A549 (cell line): ENCODE data around the gene TFRC. TPM values are rescaled to one million over a fixed set of nuclear protein-coding genes. Genes with fewer than 3 reads are reported as not detected.

Source experiments
- ATAC-seq, 2 experiments: fragments of 200-7000 bp in 1 of 2; fragments of >200 bp in 1 of 2; cut with Nextera tagmentation in 1 of 2; cut with Tn5 transposase in 1 of 2; 3 replicates each; pipeline versions ENCODE4 v1.8.0 to v1.9.1; 2018 to 2020; ENCODE audit warnings: mild to moderate bottlenecking in 1 of 2, moderate library complexity in 1 of 2
- CTCF ChIA-PET: fragments of 300-600 bp; sonication (Branson Sonifier 250); formaldehyde crosslinking; extraction: SDS; loops from one replicate; lab custom pipeline; 2021; ENCODE audit warnings: antibody characterized with exemption, inconsistent platforms; lab: Yijun Ruan, JAX
- POLR2A ChIA-PET: fragments of 350-600 bp; formaldehyde crosslinking; extraction: SDS; loops from one replicate; lab custom pipeline; 2021; ENCODE audit warnings: antibody characterized with exemption, inconsistent platforms; lab: Yijun Ruan, JAX
- DNase-seq, 2 experiments: peaks; one replicate each; pipeline versions ENCODE4 v3.0.0 to v3.0.0-alpha.2; 2011 to 2016; ENCODE audit warnings: low read depth in 1 of 2, low spot score in 1 of 2
- FAIRE-seq: peaks from 2 replicates; lab custom pipeline; 2011; peaks lifted over from hg19 to GRCh38; lab: Jason Lieb, UNC
- H3K27ac ChIP-seq, 2 experiments: fragments of >200 bp; sonication (Bioruptor Twin); formaldehyde crosslinking; 3 replicates each; pipeline ENCODE4 v1.5.1; 2016 to 2017
- H3K4me1 ChIP-seq: fragments of >200 bp; sonication (Bioruptor Twin); formaldehyde crosslinking; 3 replicates; pipeline ENCODE4 v1.6.1; 2016
- H3K4me2 ChIP-seq: fragments of >200 bp; sonication (Bioruptor Twin); formaldehyde crosslinking; 3 replicates; pipeline ENCODE4 v1.6.1; 2016
- H3K4me3 ChIP-seq: fragments of >200 bp; sonication (Bioruptor Twin); formaldehyde crosslinking; 3 replicates; pipeline ENCODE4 v1.5.1; 2016
- H3K9me3 ChIP-seq: fragments of >200 bp; sonication (Bioruptor Twin); formaldehyde crosslinking; 3 replicates; pipeline ENCODE4 v1.6.1; 2016
- CEBPB ChIP-seq, 2 experiments: fragments of >200 bp in 1 of 2; sonication (Bioruptor Twin) in 1 of 2; formaldehyde crosslinking in 1 of 2; IDR thresholded peaks; 2 replicates each; pipeline ENCODE4 v1.6.1; 2012 to 2016
- CHD4 ChIP-seq: fragments of 200-600 bp; sonication (generic); IDR thresholded peaks from 2 replicates; pipeline ENCODE4 v1.6.1; 2016; ENCODE audit warnings: antibody characterized with exemption, mild to moderate bottlenecking, borderline replicate concordance
- EP300 ChIP-seq, 2 experiments: fragments of >200 bp; sonication (Bioruptor Twin); formaldehyde crosslinking; IDR thresholded peaks; 2 replicates in 1 of 2; 3 replicates in 1 of 2; pipeline ENCODE4 v1.6.1; 2016 to 2017
- FOSB ChIP-seq: fragments of 250-450 bp; sonication (Bioruptor Pico); IDR thresholded peaks from 2 replicates; pipeline ENCODE4 v1.5.0; 2020; ENCODE audit warnings: mild to moderate bottlenecking, moderate library complexity
- HOXB5 ChIP-seq: fragments of 250-450 bp; sonication (Bioruptor Pico); IDR thresholded peaks from 2 replicates; pipeline ENCODE4 v1.5.0; 2020; ENCODE audit warnings: mild to moderate bottlenecking, moderate library complexity
- JUN ChIP-seq, 2 experiments: fragments of >200 bp; sonication (Bioruptor Twin); formaldehyde crosslinking; IDR thresholded peaks; 2 replicates in 1 of 2; 3 replicates in 1 of 2; pipeline ENCODE4 v1.6.1; 2016 to 2017
- JUNB ChIP-seq: fragments of >200 bp; sonication (Bioruptor Twin); formaldehyde crosslinking; IDR thresholded peaks from 2 replicates; pipeline ENCODE4 v1.6.1; 2016
- MAFK ChIP-seq: fragments of 450-650 bp; IDR thresholded peaks from 2 replicates; pipeline ENCODE4 v1.6.1; 2014; ENCODE audit not compliant: partially characterized antibody
- NFE2L2 ChIP-seq: fragments of 150-350 bp; conservative IDR thresholded peaks from 2 replicates; pipeline ENCODE4 v1.6.1; 2014; ENCODE audit warnings: low read length
- NR3C1 ChIP-seq: fragments of >200 bp; sonication (Bioruptor Twin); formaldehyde crosslinking; IDR thresholded peaks from 3 replicates; pipeline ENCODE4 v1.6.1; 2017
- PHF8 ChIP-seq: fragments of 200-600 bp; sonication (generic); IDR thresholded peaks from 2 replicates; pipeline ENCODE4 v1.6.1; 2016; ENCODE audit warnings: low read depth, mild to moderate bottlenecking, antibody characterized with exemption, moderate library complexity, borderline replicate concordance
- POLR2A ChIP-seq: IDR thresholded peaks from 2 replicates; pipeline ENCODE4 v1.6.1; 2012; ENCODE audit warnings: mild to moderate bottlenecking, low read length
- RARB ChIP-seq: fragments of 250-450 bp; sonication (Bioruptor Pico); IDR thresholded peaks from 2 replicates; pipeline ENCODE4 v1.8.0; 2021; ENCODE audit warnings: mild to moderate bottlenecking, moderate library complexity
- TP53 ChIP-seq: fragments of 250-450 bp; sonication (Bioruptor Pico); IDR thresholded peaks from 2 replicates; pipeline ENCODE4 v1.5.0; 2021; ENCODE audit warnings: mild to moderate bottlenecking, moderate library complexity
- ZC3H11A ChIP-seq: fragments of 450-650 bp; IDR thresholded peaks from 2 replicates; pipeline ENCODE4 v1.6.1; 2014; ENCODE audit warnings: antibody characterized with exemption, mild to moderate bottlenecking
- ZNF302 ChIP-seq: fragments of 250-450 bp; sonication (Bioruptor Pico); IDR thresholded peaks from 2 replicates; pipeline ENCODE4 v1.9.0; 2021; ENCODE audit warnings: inconsistent platforms, mild to moderate bottlenecking, moderate library complexity
- WGBS: methylation state at CpG from one replicate; pipeline ENCODE4 v1.1.6; 2017; ENCODE audit errors: missing lambda C conversion rate; 5-methylcytosine and 5-hydroxymethylcytosine counted together
- polyA plus RNA-seq, 4 experiments: library from polyadenylated mRNA; depleted of rRNA in 3 of 4; stranded (reverse); fragments of >200 nt; fragmentation: RNase III in 1 of 4; extraction: RNeasy Plus Mini Kit Qiagen cat#74134 plus additional on column Dnase treatment in 1 of 4; gene quantifications; 2 replicates in 3 of 4; 3 replicates in 1 of 4; pipeline ENCODE4 v1.2.3, GENCODE V29; 2011 to 2017
- TF ChIP-seq, protein P1 (sequence below): fragments of 250-450 bp; sonication (Bioruptor Pico); IDR thresholded peaks from 2 replicates; pipeline ENCODE4 v1.5.0; 2021; ENCODE audit warnings: mild to moderate bottlenecking, moderate library complexity, borderline replicate concordance
- TF ChIP-seq, protein P2 (sequence below): IDR thresholded peaks from 2 replicates; pipeline ENCODE4 v1.6.1; 2012
- TF ChIP-seq, protein P3 (sequence below): IDR thresholded peaks from 2 replicates; pipeline ENCODE4 v1.6.1; 2012; ENCODE audit warnings: low read depth, borderline replicate concordance

The TFRC gene
- polyA plus RNA-seq, 2 of the 4 experiments (the other 2 are of a cell fraction) = 132 to 147 TPM

DNA sequence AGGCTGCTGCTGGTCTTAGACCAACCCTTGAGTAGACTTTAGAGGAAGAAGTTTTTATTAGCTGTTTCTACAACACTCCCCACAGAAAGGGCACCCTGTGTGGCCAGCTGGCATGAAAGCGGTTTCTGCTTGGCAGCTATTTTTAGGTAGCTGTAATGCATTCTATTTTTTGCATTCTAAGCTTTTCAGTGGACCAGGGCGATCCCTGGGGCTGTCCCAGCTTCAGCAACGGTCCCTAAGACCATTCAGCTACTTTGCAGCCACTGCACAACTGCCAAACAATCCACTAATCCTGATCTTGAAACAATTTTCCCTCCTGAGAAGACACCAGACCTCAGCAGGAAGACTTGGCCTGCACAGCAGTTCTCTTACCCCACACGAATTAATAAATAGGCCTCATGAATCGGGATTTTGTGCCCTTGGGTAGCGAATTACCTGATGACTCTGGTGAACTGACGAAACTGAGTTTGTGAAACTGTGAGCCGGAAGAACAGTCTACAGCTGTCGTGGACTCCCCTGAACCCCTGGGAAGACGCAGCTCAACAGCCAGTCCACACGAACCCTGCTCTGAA, 14.6 kb upstream of the TFRC start:
- no peak for FAIRE-seq
- no peak for ATAC-seq
- Histone ChIP-seq H3K4me3 (no peak overlapping the region), H3K9me3 (no peaks in the 10 kb centered on the region), H3K27ac (no peak overlapping the region), H3K4me2 (no peak overlapping the region), H3K4me1 (no peaks in the 10 kb centered on the region)
- DNase-seq = no peak
- TF ChIP-seq TP53 (CRISPR knock-in tag) = no peak
- ChIA-PET POLR2A (no interaction called here), CTCF (interaction anchor here (0.9 kb wide), 1 partner anchor 24 kb away, joined by 3 read pairs; no protein-coding TSS in a partner anchor)
- WGBS = 57% methylated on average over 11 of the region's 11 CpGs

DNA sequence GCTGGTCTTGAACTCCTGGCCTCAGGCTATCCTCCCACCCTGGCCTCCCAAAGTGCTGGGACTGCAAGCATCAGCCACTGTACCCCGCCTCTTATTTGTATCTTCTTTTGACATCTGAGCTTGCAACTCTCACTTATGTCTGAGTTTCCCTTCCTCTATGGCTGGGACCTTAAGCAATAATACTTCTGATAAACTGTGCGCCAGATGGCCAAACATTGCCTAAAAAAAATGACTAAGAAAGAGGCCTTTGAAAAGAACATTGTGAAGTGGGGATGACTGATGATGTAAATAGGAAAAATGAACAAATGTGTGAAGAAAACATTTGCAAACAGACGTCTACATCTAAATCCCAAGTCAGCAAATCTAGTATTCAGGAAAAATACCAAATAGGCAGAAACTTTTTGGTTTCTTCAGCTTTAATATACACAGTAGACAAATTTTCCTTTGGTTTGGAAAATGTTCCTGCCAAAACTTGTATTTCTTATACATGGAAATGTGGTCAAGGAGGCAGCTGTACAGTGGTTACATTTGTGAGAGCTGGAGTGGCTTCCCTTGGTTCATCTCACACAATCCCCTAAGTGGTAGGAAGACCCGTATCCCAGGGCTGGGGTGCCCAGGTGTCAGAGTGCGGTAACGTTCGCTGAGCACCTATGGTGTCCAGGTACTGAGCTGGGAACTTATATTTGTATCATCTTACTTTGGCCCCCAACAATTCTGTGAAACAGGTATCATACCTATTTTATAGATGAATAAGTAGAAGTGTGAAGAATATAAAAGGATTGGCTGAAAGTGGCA, 11.6 kb upstream of the TFRC start:
- CTCF ChIA-PET = interaction anchor here (2.4 kb wide), 1 partner anchor 20 kb away, joined by 12 read pairs; no protein-coding TSS in a partner anchor
- FAIRE-seq (no peak), ATAC-seq (no peak), DNase-seq (no peak)
- POLR2A ChIA-PET = interaction anchor here (0.9 kb wide), 1 partner anchor 9 kb away, joined by 5 read pairs; no protein-coding TSS in a partner anchor
- no peaks in the 10 kb centered on the region for H3K4me1 ChIP-seq
- no peaks in the 10 kb centered on the region for H3K9me3 ChIP-seq
- no peak overlapping the region for H3K27ac ChIP-seq
- no peak overlapping the region for H3K4me3 ChIP-seq
- no peak for TF ChIP-seq JUNB
- TF ChIP-seq MAFK = peak; percentile 67
- TF ChIP-seq, protein P1, sequence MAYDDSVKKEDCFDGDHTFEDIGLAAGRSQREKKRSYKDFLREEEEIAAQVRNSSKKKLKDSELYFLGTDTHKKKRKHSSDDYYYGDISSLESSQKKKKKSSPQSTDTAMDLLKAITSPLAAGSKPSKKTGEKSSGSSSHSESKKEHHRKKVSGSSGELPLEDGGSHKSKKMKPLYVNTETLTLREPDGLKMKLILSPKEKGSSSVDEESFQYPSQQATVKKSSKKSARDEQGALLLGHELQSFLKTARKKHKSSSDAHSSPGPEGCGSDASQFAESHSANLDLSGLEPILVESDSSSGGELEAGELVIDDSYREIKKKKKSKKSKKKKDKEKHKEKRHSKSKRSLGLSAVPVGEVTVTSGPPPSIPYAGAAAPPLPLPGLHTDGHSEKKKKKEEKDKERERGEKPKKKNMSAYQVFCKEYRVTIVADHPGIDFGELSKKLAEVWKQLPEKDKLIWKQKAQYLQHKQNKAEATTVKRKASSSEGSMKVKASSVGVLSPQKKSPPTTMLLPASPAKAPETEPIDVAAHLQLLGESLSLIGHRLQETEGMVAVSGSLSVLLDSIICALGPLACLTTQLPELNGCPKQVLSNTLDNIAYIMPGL (CRISPR knock-in tag) = no peak
- no peak for TF ChIP-seq POLR2A
- H3K4me2 ChIP-seq = no peak overlapping the region
- 66% methylated on average over 7 of the region's 7 CpGs for WGBS

DNA sequence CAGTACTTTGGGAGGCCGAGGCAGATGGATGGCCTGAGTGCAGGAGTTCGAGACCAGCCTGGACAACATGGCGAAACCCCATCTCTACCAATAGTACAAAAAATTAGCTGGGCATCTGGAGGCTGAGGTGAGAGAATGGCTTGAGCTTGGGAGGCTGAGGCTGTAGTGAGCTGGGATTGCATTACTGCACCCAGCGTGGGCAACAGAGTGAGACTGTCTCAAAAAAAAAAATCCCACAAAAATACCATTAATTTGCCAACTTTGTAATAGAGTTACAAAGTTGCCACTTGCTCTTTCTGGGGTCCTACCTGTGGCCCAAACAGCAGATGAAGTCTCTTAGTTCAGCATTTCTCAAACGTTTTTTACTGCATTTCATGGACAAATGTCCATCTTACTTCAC, 6.0 kb upstream of the TFRC start:
- 55% methylated on average over 5 of the region's 5 CpGs for WGBS
- H3K27ac ChIP-seq = no peak overlapping the region
- ChIA-PET POLR2A (no interaction called here), CTCF (interaction anchor here (0.6 kb wide), 1 partner anchor 13 kb away, joined by 3 read pairs; no protein-coding TSS in a partner anchor)
- FAIRE-seq (no peak), DNase-seq (no peak), ATAC-seq (no peak)
- no peaks in the 10 kb centered on the region for H3K4me1 ChIP-seq
- no peak overlapping the region for H3K4me3 ChIP-seq
- H3K9me3 ChIP-seq = no peaks in the 10 kb centered on the region
- H3K4me2 ChIP-seq = no peak overlapping the region
- no peak for TF ChIP-seq FOSB (CRISPR knock-in tag)

DNA sequence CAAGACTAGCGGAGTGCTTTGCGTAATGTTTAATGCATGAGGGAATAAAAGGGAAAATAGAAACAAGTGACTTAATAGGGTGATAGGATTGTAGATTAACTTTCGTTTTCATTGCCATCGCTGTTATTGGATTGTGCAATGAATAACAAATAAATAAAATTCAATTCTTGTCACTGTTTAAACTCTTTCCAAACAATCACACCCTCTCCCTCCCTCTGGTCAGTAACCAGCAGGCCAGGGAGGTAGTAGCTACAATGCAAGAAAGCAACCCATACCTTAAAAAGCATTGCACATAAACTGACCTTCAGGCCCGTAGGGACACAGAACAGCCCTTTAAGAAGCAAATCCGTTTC, 705 bp upstream of the TFRC start:
- peak overlapping the region in 1 of 2 experiments; percentile 95; a peak in 2 of 6 replicates for H3K27ac ChIP-seq
- WGBS = 44% methylated on average over 6 of the region's 6 CpGs

More for the DNA sequence above, 705 bp upstream of the TFRC start:
- ChIA-PET POLR2A (no interaction called here), CTCF (no interaction called here)
- Histone ChIP-seq H3K4me1 (peaks cover 8% of the 10 kb centered on the region; the same call in 1 of the 3 replicates), H3K4me3 (peak overlapping the region; percentile 98; the same call in 1 of the 3 replicates), H3K4me2 (peak overlapping the region; percentile 83), H3K9me3 (no peaks in the 10 kb centered on the region)
- DNase-seq (peak in 1 of 2 experiments; percentile 3), ATAC-seq (no peak), FAIRE-seq (no peak)
- TF ChIP-seq NFE2L2 = no peak
- no peak for TF ChIP-seq CHD4
- TF ChIP-seq, protein P2, sequence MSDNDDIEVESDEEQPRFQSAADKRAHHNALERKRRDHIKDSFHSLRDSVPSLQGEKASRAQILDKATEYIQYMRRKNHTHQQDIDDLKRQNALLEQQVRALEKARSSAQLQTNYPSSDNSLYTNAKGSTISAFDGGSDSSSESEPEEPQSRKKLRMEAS = no peak
- TF ChIP-seq HOXB5 (CRISPR knock-in tag) = no peak
- TF ChIP-seq ZNF302 (CRISPR knock-in tag) = no peak
- no peak for TF ChIP-seq NR3C1
- TF ChIP-seq ZC3H11A = no peak
- TF ChIP-seq TP53 (CRISPR knock-in tag) = no peak
- no peak for TF ChIP-seq JUNB
- TF ChIP-seq, protein P3, sequence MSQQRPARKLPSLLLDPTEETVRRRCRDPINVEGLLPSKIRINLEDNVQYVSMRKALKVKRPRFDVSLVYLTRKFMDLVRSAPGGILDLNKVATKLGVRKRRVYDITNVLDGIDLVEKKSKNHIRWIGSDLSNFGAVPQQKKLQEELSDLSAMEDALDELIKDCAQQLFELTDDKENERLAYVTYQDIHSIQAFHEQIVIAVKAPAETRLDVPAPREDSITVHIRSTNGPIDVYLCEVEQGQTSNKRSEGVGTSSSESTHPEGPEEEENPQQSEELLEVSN = no peak
- no peak for TF ChIP-seq RARB (CRISPR knock-in tag)
- TF ChIP-seq JUN (IDR thresholded peaks at IDR 0.05) = no peak
- no peak for TF ChIP-seq PHF8
- TF ChIP-seq EP300 (IDR thresholded peaks at IDR 0.05) = no peak
- no peak for TF ChIP-seq CEBPB (IDR thresholded peaks at IDR 0.05)
- no peak for TF ChIP-seq FOSB (CRISPR knock-in tag)
- TF ChIP-seq MAFK = no peak
